BLaER1 treated with 17β-estradiol and CSF1 and Interleukin-3, amounts not matched to agents 10 nM and 100 nM (cell line): ENCODE measurements around the gene TMEM184A.

Experiments used
- H3K27ac ChIP-seq, 11 experiments: shearing (Covaris generic); formaldehyde crosslinking; 2 replicates each; pipeline ENCODE4 v1.8.1; 2022
- H3K27me3 ChIP-seq, 11 experiments: shearing (Covaris generic); formaldehyde crosslinking; 2 replicates each; pipeline ENCODE4 v1.8.1; 2022
- H3K36me3 ChIP-seq, 11 experiments: shearing (Covaris generic); formaldehyde crosslinking; 2 replicates each; pipeline ENCODE4 v1.8.1; 2022
- H3K4me1 ChIP-seq, 10 experiments: shearing (Covaris generic); formaldehyde crosslinking; 2 replicates each; pipeline ENCODE4 v1.8.1; 2022
- H3K4me2 ChIP-seq, 11 experiments: shearing (Covaris generic); formaldehyde crosslinking; 2 replicates each; pipeline ENCODE4 v1.8.1; 2022
- H3K4me3 ChIP-seq, 10 experiments: shearing (Covaris generic); formaldehyde crosslinking; 2 replicates each; pipeline ENCODE4 v1.8.1; 2022
- H3K9ac ChIP-seq, 11 experiments: shearing (Covaris generic); formaldehyde crosslinking; 2 replicates each; pipeline ENCODE4 v1.8.1; 2022
- H3K9me3 ChIP-seq, 11 experiments: shearing (Covaris generic); formaldehyde crosslinking; replicated peaks in 1 of 11; 2 replicates each; pipeline ENCODE4 v1.8.1; 2022
- H4K20me1 ChIP-seq, 11 experiments: shearing (Covaris generic); formaldehyde crosslinking; 2 replicates each; pipeline ENCODE4 v1.8.1; 2022
- Cebpa-rat ChIP-seq, 11 experiments: shearing (Covaris generic); IDR thresholded peaks; 2 replicates each; pipeline ENCODE4 v1.8.1; 2022

TMEM184A gene

DNA sequence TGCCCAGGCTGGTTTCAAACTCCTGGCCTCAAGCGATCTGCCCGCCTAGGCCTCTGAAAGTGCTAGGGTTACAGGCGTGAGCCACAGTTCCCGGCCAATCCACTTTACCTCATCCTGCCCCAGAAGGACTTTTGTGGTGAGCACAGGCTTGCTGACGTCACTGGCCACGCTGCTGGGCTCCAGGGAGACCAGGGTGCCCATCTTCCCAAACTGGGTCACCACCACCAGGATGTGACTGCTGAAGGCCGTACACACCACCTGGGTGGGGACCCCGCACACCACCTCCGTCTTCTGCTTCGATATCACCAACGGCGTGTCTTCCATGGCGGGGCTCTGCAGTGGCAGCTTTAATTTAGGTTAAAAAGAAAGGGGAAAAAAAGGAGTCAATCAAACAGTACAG lies 13.0 kb upstream of the TMEM184A start:
- peaks cover 0 to 16% (median 0%) of the 10 kb centered on the region in 11 experiments; a peak in 5 of 22 replicates for H4K20me1 ChIP-seq
- H3K4me2 ChIP-seq: peak overlapping the region; percentile 79 to 98 (median 89)
- no peaks in the 10 kb centered on the region for H3K27me3 ChIP-seq
- H3K4me1 ChIP-seq: peaks cover 70 to 84% (median 80%) of the 10 kb centered on the region in 10 experiments
- H3K27ac ChIP-seq: peak overlapping the region in 10 of 11 experiments; percentile 80 to 95 (median 90); a peak in 18 of 22 replicates
- H3K4me3 ChIP-seq: peak overlapping the region; percentile 75 to 90 (median 82)
- H3K9ac ChIP-seq: peak overlapping the region; percentile 85 to 95 (median 90)
- no peaks in the 10 kb centered on the region for H3K9me3 ChIP-seq
- no peak for TF ChIP-seq Cebpa-rat (IDR thresholded peaks at IDR 0.05)
- peaks cover 0 to 6% (median 0%) of the 10 kb centered on the region in 11 experiments; a peak in 4 of 22 replicates for H3K36me3 ChIP-seq

DNA sequence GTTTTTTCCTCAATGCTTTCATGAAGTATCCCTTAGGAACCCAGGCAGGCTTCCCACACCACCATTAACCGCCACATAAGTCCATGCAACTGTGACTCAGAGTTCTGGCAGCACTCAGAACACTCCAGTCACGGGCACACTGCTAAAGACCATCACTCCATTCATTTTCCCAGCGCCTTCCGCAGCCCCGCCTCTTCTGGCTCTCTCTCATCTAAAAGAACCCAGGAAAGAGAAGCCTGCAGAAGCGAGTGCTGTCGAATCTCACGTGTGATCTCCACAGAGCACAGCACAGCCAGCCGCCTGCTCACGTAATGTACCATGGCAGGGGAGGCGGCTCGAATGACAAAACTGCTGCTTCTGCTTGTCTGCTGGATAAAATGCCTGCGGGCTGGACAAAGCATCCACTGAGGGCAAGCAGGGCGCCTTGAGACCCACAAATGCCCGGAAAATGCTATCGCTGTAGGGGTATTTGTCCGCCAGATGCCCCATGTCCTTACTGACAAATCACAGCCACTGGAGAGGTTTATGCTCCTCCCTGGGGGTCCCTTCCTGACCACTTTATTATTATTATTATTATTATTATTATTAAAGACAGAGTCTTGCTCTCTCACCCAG lies 12.0 kb upstream of the TMEM184A start:
- TF ChIP-seq Cebpa-rat (IDR thresholded peaks at IDR 0.05): no peak
- H4K20me1 ChIP-seq: peaks cover 0 to 16% (median 0%) of the 10 kb centered on the region in 11 experiments; a peak in 5 of 22 replicates
- H3K9me3 ChIP-seq: no peaks in the 10 kb centered on the region
- peaks cover 0 to 6% (median 0%) of the 10 kb centered on the region in 11 experiments; a peak in 4 of 22 replicates for H3K36me3 ChIP-seq
- H3K27ac ChIP-seq: peak overlapping the region in 4 of 11 experiments; percentile 18 to 56 (median 32); a peak in 6 of 22 replicates
- peaks cover 73 to 90% (median 85%) of the 10 kb centered on the region in 10 experiments for H3K4me1 ChIP-seq
- H3K27me3 ChIP-seq: no peaks in the 10 kb centered on the region
- H3K4me2 ChIP-seq: peak overlapping the region; percentile 79 to 98 (median 89)
- peak overlapping the region in 8 of 10 experiments; percentile 2 to 41 (median 15); a peak in 10 of 20 replicates for H3K4me3 ChIP-seq
- H3K9ac ChIP-seq: peak overlapping the region; percentile 6 to 95 (median 54); a peak in 18 of 22 replicates

DNA sequence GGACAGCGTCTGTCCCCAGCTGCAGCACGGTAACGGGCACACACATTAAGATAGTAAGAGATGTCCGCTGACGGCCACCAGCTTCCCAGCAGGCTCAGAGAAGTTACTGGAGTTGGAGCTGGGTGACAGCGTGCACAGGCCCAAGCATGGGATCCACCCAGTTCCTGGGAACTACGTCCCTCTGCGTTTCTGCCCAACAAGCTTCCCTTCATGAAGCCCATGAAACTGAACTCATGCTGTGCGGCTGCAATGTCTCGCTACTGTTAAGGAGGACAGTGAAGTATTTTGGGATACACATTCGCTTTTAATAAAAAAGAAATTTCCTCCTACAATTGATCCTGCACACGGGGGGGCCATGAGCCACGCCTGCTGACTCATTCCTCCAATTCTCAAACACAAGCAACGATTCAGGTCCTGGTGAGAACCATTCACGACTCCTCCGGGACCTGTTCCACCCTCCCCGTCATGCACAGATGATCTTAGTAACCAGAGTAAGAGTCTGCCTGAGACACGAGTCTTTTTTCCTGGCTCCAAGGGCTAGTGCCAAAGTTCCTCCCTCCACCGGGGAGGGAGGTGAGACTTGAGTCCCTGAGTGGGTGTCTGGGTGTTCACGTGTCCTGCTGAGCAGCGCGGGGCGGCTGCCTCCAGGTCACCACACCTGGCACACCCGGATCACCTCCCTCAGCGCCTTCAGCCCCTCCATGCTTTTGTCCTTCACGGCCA lies 11.2 kb upstream of the TMEM184A start:
- Histone ChIP-seq H4K20me1 (peaks cover 0 to 16% (median 0%) of the 10 kb centered on the region in 11 experiments; a peak in 5 of 22 replicates), H3K27ac (peak overlapping the region in 8 of 11 experiments; percentile 2 to 56 (median 24); a peak in 8 of 22 replicates), H3K4me3 (peak overlapping the region in 7 of 10 experiments; percentile 1 to 41 (median 18); a peak in 11 of 20 replicates), H3K4me1 (peaks cover 65 to 87% (median 77%) of the 10 kb centered on the region in 10 experiments), H3K36me3 (peaks cover 0 to 6% (median 0%) of the 10 kb centered on the region in 11 experiments; a peak in 4 of 22 replicates), H3K27me3 (no peaks in the 10 kb centered on the region), H3K4me2 (peak overlapping the region; percentile 79 to 98 (median 89)), H3K9ac (peak overlapping the region; percentile 6 to 95 (median 54); a peak in 16 of 22 replicates), H3K9me3 (no peaks in the 10 kb centered on the region)
- no peak for TF ChIP-seq Cebpa-rat (IDR thresholded peaks at IDR 0.05)

DNA sequence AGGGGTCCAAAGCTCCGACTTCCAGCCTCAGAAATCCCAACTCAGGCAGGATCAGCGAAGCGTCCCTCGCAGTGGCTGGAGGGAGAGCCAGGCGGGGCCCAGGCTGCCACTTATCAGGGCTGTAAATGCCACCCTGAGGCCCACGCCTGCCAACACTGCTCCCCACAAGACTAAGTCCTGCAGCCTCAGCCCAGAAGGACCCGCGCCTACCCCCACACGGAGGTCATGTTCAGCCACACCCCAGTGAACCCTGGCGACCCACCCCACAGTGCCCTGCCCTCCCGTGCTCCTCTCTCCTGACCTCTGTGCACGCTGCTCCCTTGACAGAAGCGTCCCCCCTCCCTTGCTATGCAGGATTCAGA lies 10.7 kb upstream of the TMEM184A start:
- Histone ChIP-seq H3K4me3 (peak overlapping the region in 1 of 10 experiments; percentile 18; a peak in 1 of 20 replicates), H3K9me3 (no peaks in the 10 kb centered on the region), H3K9ac (peak overlapping the region in 6 of 11 experiments; percentile 9 to 93 (median 56); a peak in 7 of 22 replicates), H3K4me1 (peaks cover 60 to 81% (median 72%) of the 10 kb centered on the region in 10 experiments), H3K4me2 (peak overlapping the region; percentile 79 to 98 (median 89)), H3K27me3 (no peaks in the 10 kb centered on the region), H3K36me3 (peaks cover 0 to 6% (median 0%) of the 10 kb centered on the region in 11 experiments; a peak in 4 of 22 replicates), H3K27ac (peak overlapping the region in 3 of 11 experiments; percentile 3 to 56 (median 39); a peak in 5 of 22 replicates), H4K20me1 (peaks cover 0 to 16% (median 0%) of the 10 kb centered on the region in 11 experiments; a peak in 4 of 22 replicates)
- TF ChIP-seq Cebpa-rat (IDR thresholded peaks at IDR 0.05): no peak

DNA sequence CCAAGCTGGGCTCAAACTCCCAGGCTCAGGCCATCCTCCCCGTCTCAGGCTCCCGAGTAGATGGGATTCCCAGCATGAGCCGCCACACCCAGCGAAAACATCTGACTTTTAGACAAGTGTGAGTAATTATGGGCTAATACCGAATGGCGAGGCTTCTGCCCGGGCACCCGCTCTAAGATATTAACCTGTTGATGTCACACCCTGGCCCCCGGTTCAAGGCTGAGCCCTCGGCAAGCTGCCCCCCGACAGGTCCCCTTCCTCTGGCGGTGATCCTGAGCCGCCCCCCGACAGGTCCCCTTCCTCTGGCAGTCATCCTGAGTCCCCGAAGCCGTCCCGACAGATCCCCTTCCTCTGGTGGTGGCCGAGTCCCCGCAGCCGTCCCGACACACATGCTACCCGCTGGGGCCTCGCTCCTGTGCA lies 8.6 kb upstream of the TMEM184A start:
- Histone ChIP-seq H3K9me3 (no peaks in the 10 kb centered on the region), H4K20me1 (peaks cover 0 to 16% (median 0%) of the 10 kb centered on the region in 11 experiments; a peak in 4 of 22 replicates), H3K4me1 (peaks cover 48 to 69% (median 60%) of the 10 kb centered on the region in 10 experiments), H3K27me3 (no peaks in the 10 kb centered on the region), H3K36me3 (peaks cover 0 to 6% (median 0%) of the 10 kb centered on the region in 11 experiments; a peak in 4 of 22 replicates), H3K9ac (no peak overlapping the region), H3K4me3 (no peak overlapping the region), H3K27ac (no peak overlapping the region), H3K4me2 (peak overlapping the region in 9 of 11 experiments; percentile 51 to 79 (median 58); a peak in 14 of 22 replicates)
- TF ChIP-seq Cebpa-rat (IDR thresholded peaks at IDR 0.05): no peak

DNA sequence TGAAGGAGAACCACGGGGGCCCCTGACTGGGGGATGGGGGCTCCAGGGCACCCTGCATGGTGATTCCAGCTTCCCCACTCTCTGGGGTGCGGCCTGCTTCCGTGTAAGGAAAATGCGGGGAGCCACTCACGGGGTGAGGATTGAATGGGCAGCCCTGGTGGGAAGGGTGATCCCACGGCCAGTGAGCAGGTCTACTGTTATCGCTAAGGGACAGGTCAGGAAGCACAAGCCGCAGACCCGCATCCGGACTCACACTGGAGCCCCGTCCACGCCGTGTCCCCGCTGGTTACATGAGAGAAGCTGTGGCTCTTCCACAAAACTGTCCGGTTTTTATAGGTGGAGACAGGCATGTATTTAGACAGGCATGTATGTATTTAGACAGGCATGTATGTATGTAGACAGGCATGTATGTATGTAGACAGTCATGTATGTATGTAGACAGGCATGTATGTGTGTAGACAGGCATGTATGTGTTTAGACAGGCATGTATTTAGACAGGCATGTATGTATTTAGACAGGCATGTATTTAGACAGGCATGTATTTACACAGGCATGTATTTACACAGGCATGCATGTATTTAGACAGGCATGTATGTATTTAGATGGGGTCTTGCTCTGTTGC lies 8.1 kb upstream of the TMEM184A start:
- Histone ChIP-seq H3K9ac (no peak overlapping the region), H3K4me2 (peak overlapping the region; percentile 51 to 79 (median 61)), H3K9me3 (no peaks in the 10 kb centered on the region), H3K4me3 (no peak overlapping the region), H3K4me1 (peaks cover 44 to 63% (median 56%) of the 10 kb centered on the region in 10 experiments), H3K36me3 (peaks cover 0 to 6% (median 0%) of the 10 kb centered on the region in 11 experiments; a peak in 4 of 22 replicates), H3K27me3 (no peaks in the 10 kb centered on the region), H4K20me1 (peaks cover 0 to 16% (median 0%) of the 10 kb centered on the region in 11 experiments; a peak in 4 of 22 replicates), H3K27ac (no peak overlapping the region)
- TF ChIP-seq Cebpa-rat (IDR thresholded peaks at IDR 0.05): no peak

DNA sequence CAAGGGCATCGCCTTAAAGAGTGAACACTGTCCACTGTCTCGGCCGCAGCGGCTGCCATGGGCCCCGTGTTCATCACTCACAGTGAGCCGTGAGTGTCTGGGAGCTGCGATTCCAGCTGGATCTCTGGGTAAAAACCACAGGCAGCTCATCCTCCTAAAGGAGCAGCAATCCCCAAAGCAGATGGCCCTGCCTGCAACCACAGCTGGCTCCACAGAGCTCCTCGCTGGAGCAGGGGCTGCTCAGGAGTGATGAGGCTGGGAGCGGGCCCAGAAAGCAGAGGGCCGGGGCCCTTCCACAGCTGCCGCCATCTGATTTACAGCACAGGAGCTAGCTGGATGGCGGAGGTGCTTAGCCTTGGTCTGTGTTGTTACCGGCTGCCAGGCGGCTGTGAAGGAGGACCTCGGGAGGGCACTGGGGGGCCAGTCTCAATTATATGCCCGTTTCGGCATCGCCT lies 6.6 kb upstream of the TMEM184A start:
- no peaks in the 10 kb centered on the region for H3K27me3 ChIP-seq
- no peak overlapping the region for H3K4me3 ChIP-seq
- peak overlapping the region in 1 of 11 experiments; percentile 12; a peak in 1 of 22 replicates for H3K4me2 ChIP-seq
- H3K36me3 ChIP-seq: peaks cover 0 to 6% (median 0%) of the 10 kb centered on the region in 11 experiments; a peak in 4 of 22 replicates
- H3K27ac ChIP-seq: no peak overlapping the region
- H3K9ac ChIP-seq: 0 out of 22 replicates have a peak overlapping the region, but pooled peaks of 1 of the 11 experiments have one; percentile 3
- H3K9me3 ChIP-seq: no peaks in the 10 kb centered on the region
- TF ChIP-seq Cebpa-rat (IDR thresholded peaks at IDR 0.05): no peak
- H3K4me1 ChIP-seq: peaks cover 30 to 49% (median 41%) of the 10 kb centered on the region in 10 experiments
- H4K20me1 ChIP-seq: peaks cover 0 to 16% (median 0%) of the 10 kb centered on the region in 11 experiments; a peak in 4 of 22 replicates

DNA sequence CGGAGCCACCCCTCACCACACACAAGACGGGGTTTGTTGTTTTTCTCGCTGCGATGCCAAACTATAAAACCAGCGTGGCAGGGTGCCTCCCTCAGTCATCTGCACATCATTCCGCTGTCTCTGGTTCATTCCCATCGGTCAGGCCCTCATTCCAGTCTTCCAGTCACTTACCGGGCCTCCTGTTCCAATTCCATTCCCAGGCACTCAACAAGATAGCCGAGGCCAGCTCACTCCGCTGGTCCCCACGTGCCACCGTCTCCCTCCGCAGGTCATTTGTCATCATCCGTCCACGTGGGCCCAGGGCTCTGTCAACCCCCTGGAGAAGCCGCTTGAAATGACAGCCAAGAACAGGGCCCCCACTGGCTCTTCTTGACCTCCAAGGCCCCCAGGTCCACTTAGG lies 6.1 kb upstream of the TMEM184A start:
- Histone ChIP-seq H3K27me3 (no peaks in the 10 kb centered on the region), H3K36me3 (peaks cover 0 to 6% (median 0%) of the 10 kb centered on the region in 11 experiments; a peak in 4 of 22 replicates), H3K4me3 (no peak overlapping the region), H3K27ac (no peak overlapping the region), H4K20me1 (peaks cover 0 to 16% (median 0%) of the 10 kb centered on the region in 11 experiments; a peak in 4 of 22 replicates), H3K9me3 (no peaks in the 10 kb centered on the region), H3K9ac (0 out of 22 replicates have a peak overlapping the region, but pooled peaks of 1 of the 11 experiments have one; percentile 10), H3K4me2 (no peak overlapping the region), H3K4me1 (peaks cover 25 to 45% (median 36%) of the 10 kb centered on the region in 10 experiments)
- TF ChIP-seq Cebpa-rat (IDR thresholded peaks at IDR 0.05): no peak
